ENCODE results near the gene IL17B. TPM values are rescaled to one million over a fixed set of nuclear protein-coding genes. Genes with fewer than 3 reads are reported as not detected.

Gene IL17B
- total and polyA plus RNA-seq, 2 of the 13 experiments (the other 11 are each of a cell fraction or from before 2014, with no cell fraction given), result 0.29 to 2.6 TPM

DNA sequence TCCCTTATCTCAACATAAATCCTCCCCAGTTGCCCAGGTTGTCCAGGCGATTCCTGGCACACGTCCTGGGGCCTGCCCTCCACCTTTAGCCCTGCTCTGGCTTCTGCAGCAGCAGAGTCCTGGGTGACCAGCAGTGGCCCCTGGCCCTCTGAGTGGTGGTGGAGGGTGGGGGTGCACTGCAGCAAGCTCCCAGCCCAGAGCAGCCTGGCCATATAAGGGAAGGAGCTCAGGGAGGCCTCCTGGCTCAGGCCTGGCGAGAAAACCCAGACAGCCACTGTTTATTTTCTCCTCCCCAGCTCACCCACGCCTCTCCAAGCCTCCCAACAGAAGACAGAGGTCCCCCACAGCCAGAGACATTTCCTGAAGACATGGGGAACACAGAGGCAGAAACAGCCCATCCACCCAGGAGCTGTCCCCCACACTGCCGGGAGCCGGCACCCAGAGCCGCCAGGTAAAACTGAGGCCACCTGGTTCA lies 44.7 kb upstream of the IL17B start (continued):
- TF ChIP-seq ZNF282 (IDR thresholded peaks at IDR 0.05; ENCODE audit: partially characterized antibody) (no peak), SKI (IDR thresholded peaks at IDR 0.05; ENCODE audit: partially characterized antibody) (no peak), CBX5 (CRISPR knock-in tag; IDR thresholded peaks at IDR 0.05; ENCODE audit: borderline replicate concordance) (no peak), U2AF2 (IDR thresholded peaks at IDR 0.05; ENCODE audit: low read depth, low read length) (no peak), SP2 (CRISPR knock-in tag; IDR thresholded peaks at IDR 0.05) (no peak), MED1 (CRISPR knock-in tag; IDR thresholded peaks at IDR 0.05) (peak; percentile 34; the same call in 1 of the 2 replicates), ZNF629 (CRISPR knock-in tag; conservative IDR thresholded peaks at IDR 0.05) (0 out of 2 replicates have a peak, but pooled peaks have one; percentile 10), NFKBIZ (CRISPR knock-in tag; IDR thresholded peaks at IDR 0.05) (no peak), MIER2 (CRISPR knock-in tag; IDR thresholded peaks at IDR 0.05) (no peak), TMF1 (CRISPR knock-in tag; IDR thresholded peaks at IDR 0.05; ENCODE audit: low read depth) (no peak), POLR2AphosphoS5 (IDR thresholded peaks at IDR 0.05; ENCODE audit: low read depth, low read length) (no peak), ZNF891 (CRISPR knock-in tag; IDR thresholded peaks at IDR 0.05) (no peak), KLF13 (CRISPR knock-in tag; IDR thresholded peaks at IDR 0.05) (no peak), ZNF251 (CRISPR knock-in tag; IDR thresholded peaks at IDR 0.05) (no peak), ZBTB1 (CRISPR knock-in tag; IDR thresholded peaks at IDR 0.05; ENCODE audit: borderline replicate concordance) (no peak), LCORL (IDR thresholded peaks at IDR 0.05) (no peak), LCORL (CRISPR knock-in tag; IDR thresholded peaks at IDR 0.05) (0 out of 2 replicates have a peak, but pooled peaks have one; percentile 42)
- TF ChIP-seq, protein P1, sequence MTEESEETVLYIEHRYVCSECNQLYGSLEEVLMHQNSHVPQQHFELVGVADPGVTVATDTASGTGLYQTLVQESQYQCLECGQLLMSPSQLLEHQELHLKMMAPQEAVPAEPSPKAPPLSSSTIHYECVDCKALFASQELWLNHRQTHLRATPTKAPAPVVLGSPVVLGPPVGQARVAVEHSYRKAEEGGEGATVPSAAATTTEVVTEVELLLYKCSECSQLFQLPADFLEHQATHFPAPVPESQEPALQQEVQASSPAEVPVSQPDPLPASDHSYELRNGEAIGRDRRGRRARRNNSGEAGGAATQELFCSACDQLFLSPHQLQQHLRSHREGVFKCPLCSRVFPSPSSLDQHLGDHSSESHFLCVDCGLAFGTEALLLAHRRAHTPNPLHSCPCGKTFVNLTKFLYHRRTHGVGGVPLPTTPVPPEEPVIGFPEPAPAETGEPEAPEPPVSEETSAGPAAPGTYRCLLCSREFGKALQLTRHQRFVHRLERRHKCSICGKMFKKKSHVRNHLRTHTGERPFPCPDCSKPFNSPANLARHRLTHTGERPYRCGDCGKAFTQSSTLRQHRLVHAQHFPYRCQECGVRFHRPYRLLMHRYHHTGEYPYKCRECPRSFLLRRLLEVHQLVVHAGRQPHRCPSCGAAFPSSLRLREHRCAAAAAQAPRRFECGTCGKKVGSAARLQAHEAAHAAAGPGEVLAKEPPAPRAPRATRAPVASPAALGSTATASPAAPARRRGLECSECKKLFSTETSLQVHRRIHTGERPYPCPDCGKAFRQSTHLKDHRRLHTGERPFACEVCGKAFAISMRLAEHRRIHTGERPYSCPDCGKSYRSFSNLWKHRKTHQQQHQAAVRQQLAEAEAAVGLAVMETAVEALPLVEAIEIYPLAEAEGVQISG (CRISPR knock-in tag; IDR thresholded peaks at IDR 0.05), result no peak
- TF ChIP-seq, protein P2, sequence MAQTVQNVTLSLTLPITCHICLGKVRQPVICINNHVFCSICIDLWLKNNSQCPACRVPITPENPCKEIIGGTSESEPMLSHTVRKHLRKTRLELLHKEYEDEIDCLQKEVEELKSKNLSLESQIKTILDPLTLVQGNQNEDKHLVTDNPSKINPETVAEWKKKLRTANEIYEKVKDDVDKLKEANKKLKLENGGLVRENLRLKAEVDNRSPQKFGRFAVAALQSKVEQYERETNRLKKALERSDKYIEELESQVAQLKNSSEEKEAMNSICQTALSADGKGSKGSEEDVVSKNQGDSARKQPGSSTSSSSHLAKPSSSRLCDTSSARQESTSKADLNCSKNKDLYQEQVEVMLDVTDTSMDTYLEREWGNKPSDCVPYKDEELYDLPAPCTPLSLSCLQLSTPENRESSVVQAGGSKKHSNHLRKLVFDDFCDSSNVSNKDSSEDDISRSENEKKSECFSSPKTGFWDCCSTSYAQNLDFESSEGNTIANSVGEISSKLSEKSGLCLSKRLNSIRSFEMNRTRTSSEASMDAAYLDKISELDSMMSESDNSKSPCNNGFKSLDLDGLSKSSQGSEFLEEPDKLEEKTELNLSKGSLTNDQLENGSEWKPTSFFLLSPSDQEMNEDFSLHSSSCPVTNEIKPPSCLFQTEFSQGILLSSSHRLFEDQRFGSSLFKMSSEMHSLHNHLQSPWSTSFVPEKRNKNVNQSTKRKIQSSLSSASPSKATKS (CRISPR knock-in tag; IDR thresholded peaks at IDR 0.05), result no peak
- TF ChIP-seq, protein P3, sequence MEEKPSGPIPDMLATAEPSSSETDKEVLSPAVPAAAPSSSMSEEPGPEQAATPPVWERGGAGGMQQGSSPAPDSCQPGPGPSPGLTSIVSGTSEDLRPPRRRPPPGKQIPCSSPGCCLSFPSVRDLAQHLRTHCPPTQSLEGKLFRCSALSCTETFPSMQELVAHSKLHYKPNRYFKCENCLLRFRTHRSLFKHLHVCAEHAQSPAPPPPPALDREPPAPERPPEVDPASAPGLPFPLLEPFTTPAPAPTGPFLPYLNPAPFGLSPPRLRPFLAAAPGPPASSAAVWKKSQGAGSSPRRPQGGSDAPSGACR (CRISPR knock-in tag; IDR thresholded peaks at IDR 0.05), result no peak
